Breast epithelium (tissue), 4 donors: ENCODE results near the gene DYNC1LI2. TPM values are rescaled to one million over a fixed set of nuclear protein-coding genes. Genes with fewer than 3 reads are reported as not detected.

Experiments
- DNase-seq, 2 donors: peaks; one replicate each; pipeline ENCODE4 v3.0.0-alpha.2; 2019; ENCODE audit warnings: low spot score in 2 of 2
- H3K27ac ChIP-seq, 2 donors: fragments of 200-600 bp; sonication (generic) in 1 of 2; one replicate each; pipeline ENCODE4 v1.5.1; 2016 to 2019; ENCODE audit warnings: mild to moderate bottlenecking in 1 of 2
- H3K27me3 ChIP-seq, 2 donors: fragments of 200-600 bp; sonication (generic) in 1 of 2; one replicate each; pipeline versions ENCODE4 v1.5.1 to v1.6.0; 2017 to 2019; ENCODE audit warnings: control low read depth in 1 of 2, mild to moderate bottlenecking in 1 of 2
- H3K36me3 ChIP-seq: fragments of 200-600 bp; one replicate; pipeline ENCODE4 v1.5.1; 2019
- H3K4me1 ChIP-seq, 2 donors: fragments of 200-600 bp; sonication (generic); one replicate each; pipeline ENCODE4 v1.5.1; 2016 to 2019; ENCODE audit warnings: control low read depth in 1 of 2
- H3K4me3 ChIP-seq, 3 donors: fragments of 200-600 bp; sonication (generic); 1 replicate in 2 of 3; 2 replicates in 1 of 3; pipeline ENCODE4 v1.5.1; 2016 to 2019; ENCODE audit warnings: mild to moderate bottlenecking in 3 of 3, moderate library complexity in 2 of 3
- H3K9me3 ChIP-seq, 2 donors: fragments of 200-600 bp; sonication (generic) in 1 of 2; one replicate each; pipeline ENCODE4 v1.5.1; 2016 to 2019; ENCODE audit warnings: control low read depth in 1 of 2
- POLR2A ChIP-seq: fragments of 450-650 bp; IDR thresholded peaks from one replicate; pipeline ENCODE4 v1.6.1; 2016; ENCODE audit warnings: antibody characterized with exemption, mild to moderate bottlenecking, moderate library complexity
- POLR2AphosphoS5 ChIP-seq, 3 donors: sonication (generic); formaldehyde crosslinking; IDR thresholded peaks; one replicate each; pipeline ENCODE4 v1.6.1; 2017; ENCODE audit warnings: antibody characterized with exemption in 3 of 3
- intact Hi-C: fragments of 100-400 bp; cut with DNase I; formaldehyde crosslinking; loops from one replicate; pipeline ENCODE4 v1.15.1; 2023; ENCODE audit warnings: low total_unique reads
- total RNA-seq, 3 donors: library from RNA; depleted of rRNA; stranded (reverse); fragments of >200 nt; gene quantifications; one replicate each; pipeline ENCODE4 v1.1.0, GENCODE V29; 2016
- TF ChIP-seq, protein P1 (sequence below), 3 donors: fragments of 450-650 bp; IDR thresholded peaks; one replicate each; pipeline ENCODE4 v1.5.1; 2016 to 2017; ENCODE audit warnings: antibody characterized with exemption in 3 of 3, mild to moderate bottlenecking in 3 of 3, moderate library complexity in 3 of 3

DYNC1LI2 gene
- total RNA-seq, 3 donors from 2014 or later = 153 to 172 (median 156) TPM

DNA sequence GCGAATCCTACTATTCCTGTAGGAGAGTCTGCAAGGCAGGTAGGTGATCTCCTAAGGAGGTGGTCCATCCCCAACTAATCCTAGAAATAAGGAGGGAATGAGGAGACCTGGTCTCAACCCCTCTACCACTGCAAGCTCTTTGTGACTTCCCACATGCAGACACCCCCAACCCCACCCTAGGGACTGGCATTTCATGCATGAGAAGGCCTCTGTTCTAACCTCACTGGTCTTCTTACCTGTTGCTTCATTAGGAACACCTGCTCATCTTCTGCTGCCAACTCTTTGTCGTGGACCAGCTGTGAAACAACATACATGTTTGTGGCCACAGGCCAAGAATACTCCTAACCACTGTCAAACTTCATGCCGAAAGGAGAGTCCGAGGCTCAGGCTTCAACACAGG is 22.6 kb downstream of the DYNC1LI2 start:
- Histone ChIP-seq H3K4me3 (no peak overlapping the region), H3K4me1 (no peaks in the 10 kb centered on the region), H3K27ac (peak overlapping the region in 1 of 2 donors; percentile 35), H3K9me3 (no peaks in the 10 kb centered on the region), H3K27me3 (no peaks in the 10 kb centered on the region), H3K36me3 (peaks cover 7% of the 10 kb centered on the region)
- TF ChIP-seq POLR2A (no peak), POLR2AphosphoS5 (IDR thresholded peaks at IDR 0.05) (no peak)
- TF ChIP-seq, protein P1, sequence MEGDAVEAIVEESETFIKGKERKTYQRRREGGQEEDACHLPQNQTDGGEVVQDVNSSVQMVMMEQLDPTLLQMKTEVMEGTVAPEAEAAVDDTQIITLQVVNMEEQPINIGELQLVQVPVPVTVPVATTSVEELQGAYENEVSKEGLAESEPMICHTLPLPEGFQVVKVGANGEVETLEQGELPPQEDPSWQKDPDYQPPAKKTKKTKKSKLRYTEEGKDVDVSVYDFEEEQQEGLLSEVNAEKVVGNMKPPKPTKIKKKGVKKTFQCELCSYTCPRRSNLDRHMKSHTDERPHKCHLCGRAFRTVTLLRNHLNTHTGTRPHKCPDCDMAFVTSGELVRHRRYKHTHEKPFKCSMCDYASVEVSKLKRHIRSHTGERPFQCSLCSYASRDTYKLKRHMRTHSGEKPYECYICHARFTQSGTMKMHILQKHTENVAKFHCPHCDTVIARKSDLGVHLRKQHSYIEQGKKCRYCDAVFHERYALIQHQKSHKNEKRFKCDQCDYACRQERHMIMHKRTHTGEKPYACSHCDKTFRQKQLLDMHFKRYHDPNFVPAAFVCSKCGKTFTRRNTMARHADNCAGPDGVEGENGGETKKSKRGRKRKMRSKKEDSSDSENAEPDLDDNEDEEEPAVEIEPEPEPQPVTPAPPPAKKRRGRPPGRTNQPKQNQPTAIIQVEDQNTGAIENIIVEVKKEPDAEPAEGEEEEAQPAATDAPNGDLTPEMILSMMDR (IDR thresholded peaks at IDR 0.05) = no peak
- intact Hi-C loops = no loop called here
- DNase-seq = no peak

DNA sequence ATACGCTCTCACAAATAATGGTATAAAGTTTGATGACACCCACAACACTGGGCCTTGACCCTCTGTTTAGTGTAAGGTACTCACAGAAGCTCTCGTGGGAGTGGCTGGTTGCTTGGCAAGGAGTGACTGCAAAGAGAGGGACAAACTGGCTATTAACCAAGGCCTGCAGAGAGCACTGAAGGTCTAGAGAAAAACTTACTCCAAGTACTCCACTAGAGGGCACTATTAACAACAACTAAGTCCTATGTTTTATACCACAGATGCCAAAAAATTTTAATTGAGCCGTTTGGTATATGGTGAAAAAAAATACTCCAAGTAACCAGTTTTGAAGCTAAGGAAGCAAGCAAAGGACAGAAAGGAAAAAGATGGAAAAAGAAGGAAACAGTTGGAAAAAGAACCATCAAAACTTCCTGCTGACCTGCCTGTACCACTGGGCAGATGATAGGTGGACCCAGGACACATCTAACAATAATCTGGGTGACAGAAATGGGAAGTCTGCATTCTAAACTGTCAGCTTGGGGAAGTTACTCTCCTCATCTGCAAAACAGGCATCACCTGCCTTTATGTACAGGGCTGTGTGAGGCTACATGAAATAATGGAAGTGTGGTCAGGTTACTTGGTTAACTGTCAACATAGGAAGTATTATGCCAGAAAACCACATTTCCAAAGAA is 23.2 kb downstream of the DYNC1LI2 start:
- Histone ChIP-seq H3K36me3 (peaks cover 7% of the 10 kb centered on the region), H3K4me1 (no peaks in the 10 kb centered on the region), H3K9me3 (no peaks in the 10 kb centered on the region), H3K4me3 (no peak overlapping the region), H3K27me3 (no peaks in the 10 kb centered on the region), H3K27ac (peak overlapping the region in 1 of 2 donors; percentile 35)
- TF ChIP-seq POLR2A = no peak
- TF ChIP-seq, protein P1 (IDR thresholded peaks at IDR 0.05) = peak; percentile 53 to 67 (median 61)
- no peak for DNase-seq
- intact Hi-C loops = no loop called here

DNA sequence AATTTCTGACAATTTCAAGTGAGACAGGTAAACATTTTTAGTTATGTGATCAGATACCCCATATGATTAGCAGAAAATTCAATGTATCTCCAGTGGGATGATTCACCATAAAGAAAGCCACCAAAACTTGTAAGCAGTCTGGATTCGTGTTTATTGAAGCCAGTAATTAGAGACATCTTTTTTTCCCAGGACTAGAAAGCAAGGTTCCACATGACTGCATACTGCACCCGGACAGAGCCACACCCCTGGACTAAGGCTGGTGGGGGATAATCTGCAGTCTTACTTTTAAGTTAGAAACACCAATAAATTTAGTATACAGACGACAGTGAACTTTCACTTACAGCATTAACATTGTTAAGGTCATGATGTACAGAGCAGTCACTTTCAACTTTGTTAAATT is 30.6 kb downstream of the DYNC1LI2 start:
- Histone ChIP-seq H3K27ac (no peak overlapping the region), H3K27me3 (no peaks in the 10 kb centered on the region), H3K4me1 (no peaks in the 10 kb centered on the region), H3K4me3 (no peak overlapping the region), H3K9me3 (no peaks in the 10 kb centered on the region), H3K36me3 (peaks cover 3% of the 10 kb centered on the region)
- no peak for DNase-seq
- no peak for TF ChIP-seq POLR2A
- TF ChIP-seq POLR2AphosphoS5 (IDR thresholded peaks at IDR 0.05) = no peak
- TF ChIP-seq, protein P1 (IDR thresholded peaks at IDR 0.05) = no peak
- intact Hi-C loops = no loop called here

DNA sequence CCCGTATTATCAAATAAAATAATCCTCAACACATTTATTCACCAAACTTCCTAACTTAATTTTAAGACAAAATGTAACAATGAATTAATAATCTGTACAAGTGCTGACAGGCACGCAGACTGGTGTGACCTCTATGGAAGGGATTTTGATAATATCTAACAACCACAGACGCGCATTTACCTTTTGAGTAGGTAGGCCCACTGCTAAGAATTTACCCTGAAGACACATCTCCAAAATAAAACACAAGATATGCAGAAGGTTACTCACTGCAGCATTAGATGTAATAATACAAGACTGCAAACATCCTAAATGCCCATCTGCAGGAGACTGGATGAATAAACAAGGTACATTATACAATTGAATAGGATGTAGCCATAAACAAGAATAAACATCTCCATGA is 32.2 kb downstream of the DYNC1LI2 start:
- Histone ChIP-seq H3K27me3 (no peaks in the 10 kb centered on the region), H3K27ac (no peak overlapping the region), H3K36me3 (peaks cover under 1% of the 10 kb centered on the region), H3K4me3 (no peak overlapping the region), H3K4me1 (no peaks in the 10 kb centered on the region), H3K9me3 (no peaks in the 10 kb centered on the region)
- TF ChIP-seq, protein P1 (IDR thresholded peaks at IDR 0.05) = no peak
- TF ChIP-seq POLR2A (no peak), POLR2AphosphoS5 (IDR thresholded peaks at IDR 0.05) (no peak)
- intact Hi-C loops = no loop called here
- no peak for DNase-seq

DNA sequence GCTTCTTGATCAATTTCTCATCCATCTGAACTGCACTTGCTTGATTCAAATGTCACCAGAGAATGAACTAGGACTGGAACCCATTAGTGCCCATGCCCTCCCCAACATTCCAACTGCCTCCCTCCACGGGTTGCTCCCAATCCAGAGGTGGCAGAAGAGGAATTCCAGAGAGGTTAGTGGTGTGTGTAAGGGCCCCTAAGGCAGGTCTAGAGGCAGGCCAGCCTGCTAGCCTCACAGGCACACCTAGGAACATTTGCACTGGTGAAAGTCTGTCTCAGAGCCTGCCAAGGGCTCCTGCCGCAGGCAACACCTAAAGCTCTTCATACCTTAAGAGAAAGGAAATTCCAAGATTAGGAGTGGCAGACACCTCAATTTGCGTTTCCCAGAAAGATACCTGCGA is 33.6 kb downstream of the DYNC1LI2 start:
- H3K4me3 ChIP-seq = no peak overlapping the region
- DNase-seq = no peak
- no peak for TF ChIP-seq POLR2A
- TF ChIP-seq POLR2AphosphoS5 (IDR thresholded peaks at IDR 0.05) = no peak
- TF ChIP-seq, protein P1 (IDR thresholded peaks at IDR 0.05) = no peak
- no peaks in the 10 kb centered on the region for H3K36me3 ChIP-seq
- no peaks in the 10 kb centered on the region for H3K9me3 ChIP-seq
- intact Hi-C loops = no loop called here
- no peak overlapping the region for H3K27ac ChIP-seq
- H3K4me1 ChIP-seq = no peaks in the 10 kb centered on the region
- H3K27me3 ChIP-seq = no peaks in the 10 kb centered on the region
